SK-N-SH (cell line): ENCODE results near the gene NBDY. TPM values are rescaled to one million over a fixed set of nuclear protein-coding genes. Genes with fewer than 3 reads are reported as not detected.
A peak's percentile ranks its signal among the peaks of the same experiment; 100 is the strongest.
"Not testable (repeated sequence)": the region's sequence is repeated elsewhere in the genome, so short reads cannot be mapped to it uniquely, and the experiment has no call there.

Experiments used
- CTCF ChIA-PET: fragments of 300-600, 350-600 bp; formaldehyde crosslinking; extraction: SDS; loops from one replicate; lab custom pipeline; 2021; lab: Yijun Ruan, JAX
- POLR2A ChIA-PET: fragments of 350-600 bp; sonication (Branson Sonifier 250); formaldehyde crosslinking; extraction: SDS; loops from one replicate; lab custom pipeline; 2020; ENCODE audit warnings: antibody characterized with exemption, inconsistent platforms; lab: Yijun Ruan, JAX
- DNase-seq: peaks from one replicate; pipeline ENCODE4 v3.0.0; 2012
- H2AFZ ChIP-seq: fragments of 200-600 bp; sonication (generic); 2 replicates; pipeline ENCODE4 v1.8.1; 2016; ENCODE audit warnings: antibody characterized with exemption, mild to moderate bottlenecking, low read depth
- H3F3A ChIP-seq: fragments of 200-600 bp; sonication (generic); replicated peaks from 2 replicates; pipeline ENCODE3; 2016; ENCODE audit warnings: antibody characterized with exemption, mild to moderate bottlenecking; ENCODE audit not compliant: insufficient read depth
- H3K27ac ChIP-seq, 2 experiments: fragments of 200-500 bp in 1 of 2; fragments of 200-600 bp in 1 of 2; sonication (Bioruptor generic) in 1 of 2; sonication (generic), shearing (Covaris generic) in 1 of 2; 2 replicates each; pipeline versions ENCODE4 v1.5.1 to v1.6.1; 2014 to 2016; ENCODE audit warnings: low read depth in 2 of 2, inconsistent platforms in 1 of 2, low read length in 1 of 2, mild to moderate bottlenecking in 1 of 2, mixed read lengths in 1 of 2
- H3K27me3 ChIP-seq: fragments of 200-600 bp; sonication (generic), shearing (Covaris generic); 2 replicates; pipeline ENCODE4 v1.6.1; 2016; ENCODE audit warnings: mixed run types; ENCODE audit not compliant: insufficient read depth
- H3K36me3 ChIP-seq, 2 experiments: fragments of 200-500 bp in 1 of 2; fragments of 200-600 bp in 1 of 2; sonication (Bioruptor generic) in 1 of 2; sonication (generic) in 1 of 2; replicated peaks in 1 of 2; 2 replicates each; pipeline versions ENCODE3 to v1.5.1; 2014 to 2016; ENCODE audit warnings: low read length in 1 of 2, mild to moderate bottlenecking in 1 of 2; ENCODE audit not compliant: insufficient read depth in 2 of 2, control insufficient read depth in 1 of 2
- H3K4me1 ChIP-seq, 2 experiments: fragments of 200-500 bp in 1 of 2; fragments of 200-600 bp in 1 of 2; sonication (Bioruptor generic) in 1 of 2; sonication (generic), shearing (Covaris generic) in 1 of 2; 2 replicates each; pipeline versions ENCODE4 v1.5.1 to v1.6.1; 2014 to 2016; ENCODE audit warnings: low read depth in 1 of 2, low read length in 1 of 2, mixed run types in 1 of 2; ENCODE audit not compliant: insufficient read depth in 2 of 2, control insufficient read depth in 1 of 2
- H3K4me2 ChIP-seq: fragments of 200-600 bp; sonication (generic), shearing (Covaris generic); 2 replicates; pipeline ENCODE4 v1.6.1; 2017; ENCODE audit warnings: mixed run types
- H3K4me3 ChIP-seq, 2 experiments: fragments of 200-500 bp in 1 of 2; fragments of 200-600 bp in 1 of 2; sonication (Bioruptor generic) in 1 of 2; sonication (generic), shearing (Covaris generic) in 1 of 2; 2 replicates each; pipeline versions ENCODE4 v1.5.1 to v1.8.1; 2014 to 2016; ENCODE audit warnings: low read depth in 2 of 2, inconsistent platforms in 1 of 2, low read length in 1 of 2, mild to moderate bottlenecking in 1 of 2, mixed read lengths in 1 of 2, moderate library complexity in 1 of 2
- H3K79me2 ChIP-seq: fragments of 200-600 bp; sonication (generic); 2 replicates; pipeline ENCODE4 v1.8.1; 2017; ENCODE audit warnings: mild to moderate bottlenecking; ENCODE audit not compliant: insufficient read depth
- H3K9ac ChIP-seq: fragments of 200-600 bp; sonication (generic); 2 replicates; pipeline ENCODE4 v1.6.1; 2017; ENCODE audit warnings: mixed run types
- H3K9me2 ChIP-seq: fragments of 200-600 bp; sonication (generic); 2 replicates; pipeline ENCODE4 v1.6.1; 2017; ENCODE audit warnings: mixed run types
- H3K9me3 ChIP-seq: fragments of 200-600 bp; sonication (generic); 2 replicates; pipeline ENCODE4 v1.6.1; 2017; ENCODE audit warnings: mixed run types, mild to moderate bottlenecking, moderate library complexity
- H4K20me1 ChIP-seq: fragments of 200-600 bp; sonication (generic); 2 replicates; pipeline ENCODE4 v1.6.1; 2017; ENCODE audit warnings: mild to moderate bottlenecking, mixed run types; ENCODE audit not compliant: insufficient read depth
- ELF1 ChIP-seq: IDR thresholded peaks from 2 replicates; pipeline ENCODE4 v1.4.0; 2012
- GABPA ChIP-seq: IDR thresholded peaks from 2 replicates; pipeline ENCODE4 v1.4.0; 2012; ENCODE audit warnings: low read depth, mild to moderate bottlenecking
- MEF2A ChIP-seq: IDR thresholded peaks from 2 replicates; pipeline ENCODE4 v1.4.0; 2012; ENCODE audit warnings: low read depth, borderline replicate concordance
- NRF1 ChIP-seq: IDR thresholded peaks from 2 replicates; pipeline ENCODE4 v1.6.1; 2012; ENCODE audit warnings: low read depth, mild to moderate bottlenecking, low read length
- RAD21 ChIP-seq: IDR thresholded peaks from 2 replicates; pipeline ENCODE4 v1.6.1; 2012; ENCODE audit warnings: mild to moderate bottlenecking, low read length
- RCOR1 ChIP-seq: fragments of 150-350 bp; IDR thresholded peaks from 2 replicates; pipeline ENCODE4 v1.6.1; 2017; ENCODE audit warnings: antibody characterized with exemption, low read length
- SMC3 ChIP-seq: IDR thresholded peaks from 2 replicates; pipeline ENCODE4 v1.6.1; 2012; ENCODE audit warnings: low read depth, low read length, improper control_type of control experiment
- TEAD4 ChIP-seq: IDR thresholded peaks from 2 replicates; pipeline ENCODE4 v1.4.0; 2012; ENCODE audit warnings: mild to moderate bottlenecking, borderline replicate concordance; ENCODE audit not compliant: insufficient read depth
- WGBS: methylation state at CpG from one replicate; pipeline ENCODE4 v1.1.6; 2017; ENCODE audit warnings: low lambda C conversion rate; 5-methylcytosine and 5-hydroxymethylcytosine counted together
- polyA plus RNA-seq, 3 experiments: library from polyadenylated mRNA; depleted of rRNA; stranded (reverse); fragments of >200 nt; gene quantifications; 2 replicates each; pipeline ENCODE4 v1.2.3, GENCODE V29; 2012
- TF ChIP-seq, protein P1 (sequence below): IDR thresholded peaks from 2 replicates; pipeline ENCODE4 v1.4.0; 2012; ENCODE audit warnings: low read depth, borderline replicate concordance
- TF ChIP-seq, protein P2 (sequence below): IDR thresholded peaks from 2 replicates; pipeline ENCODE4; 2012
- TF ChIP-seq, protein P3 (sequence below): fragments of 200-600 bp; sonication (generic); IDR thresholded peaks from 2 replicates; pipeline ENCODE4 v1.6.1; 2017; ENCODE audit warnings: antibody characterized with exemption, mild to moderate bottlenecking, moderate library complexity

The NBDY gene
- polyA plus RNA-seq, 1 of the 3 experiments (the other 2 are of a cell fraction): 68.2 TPM

DNA sequence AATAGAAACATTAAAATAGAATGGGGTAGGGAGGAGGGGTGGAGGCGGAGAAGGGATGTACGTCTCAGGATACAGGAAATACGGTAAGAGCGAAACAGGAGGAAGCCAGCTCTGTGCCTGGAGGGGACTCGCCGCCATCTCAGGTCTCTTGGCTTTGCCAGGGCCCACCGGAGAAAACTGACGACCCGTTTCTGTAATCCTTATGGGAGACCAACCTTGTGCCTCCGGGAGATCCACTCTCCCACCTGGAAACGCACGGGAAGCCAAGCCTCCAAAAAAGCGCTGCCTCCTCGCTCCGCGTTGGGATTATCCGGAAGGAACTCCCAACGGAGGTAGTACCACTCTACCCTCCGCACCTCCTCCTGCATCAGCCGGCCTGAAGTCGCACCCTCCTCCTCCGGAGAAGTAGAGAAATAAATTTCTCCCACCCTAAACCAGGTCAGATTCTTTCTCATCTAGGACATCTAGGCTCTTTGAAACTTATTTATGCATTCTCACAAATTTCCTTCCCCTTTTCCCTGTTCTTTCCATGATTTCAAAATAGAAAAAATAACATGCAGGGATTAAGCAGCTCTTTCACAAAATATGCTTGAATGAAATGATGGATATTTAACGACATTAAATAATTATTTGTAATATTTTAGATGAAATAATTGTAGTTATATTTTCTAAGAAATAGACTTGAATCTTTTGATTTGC, at the start of gene NBDY (continued):
- TF ChIP-seq, protein P1, sequence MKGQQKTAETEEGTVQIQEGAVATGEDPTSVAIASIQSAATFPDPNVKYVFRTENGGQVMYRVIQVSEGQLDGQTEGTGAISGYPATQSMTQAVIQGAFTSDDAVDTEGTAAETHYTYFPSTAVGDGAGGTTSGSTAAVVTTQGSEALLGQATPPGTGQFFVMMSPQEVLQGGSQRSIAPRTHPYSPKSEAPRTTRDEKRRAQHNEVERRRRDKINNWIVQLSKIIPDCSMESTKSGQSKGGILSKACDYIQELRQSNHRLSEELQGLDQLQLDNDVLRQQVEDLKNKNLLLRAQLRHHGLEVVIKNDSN: no peak
- no peak for TF ChIP-seq MEF2A
- no peak for TF ChIP-seq TEAD4
- TF ChIP-seq, protein P2, sequence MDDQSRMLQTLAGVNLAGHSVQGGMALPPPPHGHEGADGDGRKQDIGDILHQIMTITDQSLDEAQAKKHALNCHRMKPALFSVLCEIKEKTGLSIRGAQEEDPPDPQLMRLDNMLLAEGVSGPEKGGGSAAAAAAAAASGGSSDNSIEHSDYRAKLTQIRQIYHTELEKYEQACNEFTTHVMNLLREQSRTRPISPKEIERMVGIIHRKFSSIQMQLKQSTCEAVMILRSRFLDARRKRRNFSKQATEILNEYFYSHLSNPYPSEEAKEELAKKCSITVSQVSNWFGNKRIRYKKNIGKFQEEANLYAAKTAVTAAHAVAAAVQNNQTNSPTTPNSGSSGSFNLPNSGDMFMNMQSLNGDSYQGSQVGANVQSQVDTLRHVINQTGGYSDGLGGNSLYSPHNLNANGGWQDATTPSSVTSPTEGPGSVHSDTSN: no peak
- TF ChIP-seq RCOR1: no peak
- TF ChIP-seq ELF1: peak; percentile 47
- no peak for TF ChIP-seq SMC3
- no peak for TF ChIP-seq NRF1
- TF ChIP-seq, protein P3, sequence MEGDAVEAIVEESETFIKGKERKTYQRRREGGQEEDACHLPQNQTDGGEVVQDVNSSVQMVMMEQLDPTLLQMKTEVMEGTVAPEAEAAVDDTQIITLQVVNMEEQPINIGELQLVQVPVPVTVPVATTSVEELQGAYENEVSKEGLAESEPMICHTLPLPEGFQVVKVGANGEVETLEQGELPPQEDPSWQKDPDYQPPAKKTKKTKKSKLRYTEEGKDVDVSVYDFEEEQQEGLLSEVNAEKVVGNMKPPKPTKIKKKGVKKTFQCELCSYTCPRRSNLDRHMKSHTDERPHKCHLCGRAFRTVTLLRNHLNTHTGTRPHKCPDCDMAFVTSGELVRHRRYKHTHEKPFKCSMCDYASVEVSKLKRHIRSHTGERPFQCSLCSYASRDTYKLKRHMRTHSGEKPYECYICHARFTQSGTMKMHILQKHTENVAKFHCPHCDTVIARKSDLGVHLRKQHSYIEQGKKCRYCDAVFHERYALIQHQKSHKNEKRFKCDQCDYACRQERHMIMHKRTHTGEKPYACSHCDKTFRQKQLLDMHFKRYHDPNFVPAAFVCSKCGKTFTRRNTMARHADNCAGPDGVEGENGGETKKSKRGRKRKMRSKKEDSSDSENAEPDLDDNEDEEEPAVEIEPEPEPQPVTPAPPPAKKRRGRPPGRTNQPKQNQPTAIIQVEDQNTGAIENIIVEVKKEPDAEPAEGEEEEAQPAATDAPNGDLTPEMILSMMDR: no peak
- TF ChIP-seq, all 33 proteins: peak for 6

DNA sequence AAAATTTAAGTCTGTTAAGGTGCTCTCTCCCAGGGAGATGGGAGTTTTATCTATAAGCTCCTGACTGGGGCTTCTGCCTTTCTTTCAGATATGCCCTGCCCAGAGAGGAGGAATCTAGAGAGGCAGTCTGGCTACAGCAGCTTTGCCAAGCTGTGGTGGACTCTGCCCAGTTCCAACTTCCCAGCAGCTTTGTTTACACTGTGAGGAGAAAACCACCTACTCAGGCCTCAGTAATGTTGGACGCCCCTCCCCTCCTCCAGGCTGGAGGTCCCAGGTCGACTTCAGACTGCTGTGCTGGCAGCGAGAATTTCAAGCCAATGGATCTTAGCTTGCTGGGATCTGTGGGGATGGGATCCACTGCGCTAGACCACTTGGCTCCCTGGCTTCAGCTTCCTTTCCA, 24.5 kb upstream of the NBDY start:
- 9% methylated on average over 4 of the region's 4 CpGs for WGBS
- H3K4me1 ChIP-seq, H3K27me3 ChIP-seq, H4K20me1 ChIP-seq, CTCF ChIA-PET, H3K79me2 ChIP-seq, H3K9ac ChIP-seq, DNase-seq, H3K27ac ChIP-seq, H3K9me2 ChIP-seq, POLR2A ChIA-PET, H3K36me3 ChIP-seq, H3K4me3 ChIP-seq, H2AFZ ChIP-seq, H3K9me3 ChIP-seq, H3K4me2 ChIP-seq, H3F3A ChIP-seq: not testable (repeated sequence)

DNA sequence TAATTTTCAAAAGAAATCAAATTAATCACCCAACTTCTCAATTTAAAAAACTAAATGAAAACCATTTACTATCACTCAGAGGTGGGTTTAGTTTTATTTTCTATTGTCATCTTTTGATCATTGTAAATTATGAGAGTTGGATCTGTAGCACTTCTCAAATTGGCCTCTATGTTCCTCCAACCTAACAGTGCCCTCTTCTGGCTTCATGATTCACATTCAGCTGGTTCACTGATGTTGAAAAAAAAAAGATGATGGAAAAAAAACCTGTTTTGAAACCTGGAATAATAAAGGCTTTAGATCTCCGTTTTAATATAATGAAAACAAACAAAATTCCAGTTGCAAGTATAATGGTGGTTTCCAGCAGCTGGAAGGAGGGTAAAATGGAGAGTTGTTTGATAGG, 2.4 kb upstream of the NBDY start:
- POLR2A ChIA-PET: no interaction called here

More for the DNA sequence above, 2.4 kb upstream of the NBDY start:
- Histone ChIP-seq H3K4me3 (no peak overlapping the region), H4K20me1 (peaks cover 8% of the 10 kb centered on the region; the same call in 1 of the 2 replicates), H3K4me2 (0 out of 2 replicates have a peak overlapping the region, but pooled peaks have one; percentile 27), H3K4me1 (no peaks in the 10 kb centered on the region; a peak in 1 of 4 replicates), H3K27me3 (peaks cover 20% of the 10 kb centered on the region), H3K9me3 (no peaks in the 10 kb centered on the region), H3K79me2 (peaks cover 18% of the 10 kb centered on the region), H2AFZ (no peak overlapping the region)
- DNase-seq: peak; percentile 19
- CTCF ChIA-PET: interaction anchor here (0.9 to 5.0 kb wide), 11 partner anchors 12 to 1591 kb away, joined by 3 to 48 read pairs (median 3); no protein-coding TSS in a partner anchor
- TF ChIP-seq GABPA (no peak), SMC3 (peak; percentile 63), RAD21 (peak; percentile 82)
- TF ChIP-seq, protein P3: peak; percentile 86
- TF ChIP-seq, all 33 proteins: peak for 3
- no peaks in the 10 kb centered on the region for H3K36me3 ChIP-seq
- WGBS: 0% methylated on average over 1 of the region's 1 CpG
- no peak overlapping the region for H3K9ac ChIP-seq
- H3K9me2 ChIP-seq: no peaks in the 10 kb centered on the region
- no peak overlapping the region for H3K27ac ChIP-seq
- H3F3A ChIP-seq: peaks cover 3% of the 10 kb centered on the region
